Naive thymus-derived CD8-positive, alpha-beta T cell (primary cell): ENCODE measurements around the gene EFCC1. TPM values are rescaled to one million over a fixed set of nuclear protein-coding genes. Genes with fewer than 3 reads are reported as not detected.

Source experiments
- ATAC-seq, 2 donors: fragments of 150-1000 bp; cut with Tn5 transposase in 1 of 2; sonication (Bioruptor Pico), chemical (Tn5 transposase) in 1 of 2; 1 replicate in 1 of 2; 2 replicates in 1 of 2; pipeline ENCODE4 v1.10.0; 2021; ENCODE audit warnings: mild to moderate bottlenecking in 2 of 2, moderate library complexity in 2 of 2
- POLR2A ChIA-PET: fragments of 350-600 bp; sonication (Branson Sonifier 250); formaldehyde crosslinking; loops from one replicate; lab custom pipeline; 2021; ENCODE audit warnings: antibody characterized with exemption; lab: Charles Lee
- DNase-seq, 10 donors: peaks; one replicate each; pipeline versions ENCODE4 v3.0.0 to v3.0.0-alpha.2; 2020 to 2022
- H3K27ac Mint-ChIP-seq, 10 donors: one replicate each; pipeline ENCODE4 v1.8.0; 2020 to 2022; ENCODE audit warnings: mild to moderate bottlenecking in 10 of 10, mixed read lengths in 10 of 10, moderate library complexity in 4 of 10, inconsistent platforms in 1 of 10
- H3K27me3 Mint-ChIP-seq, 5 donors: one replicate each; pipeline ENCODE4 v1.8.0; 2021 to 2022; ENCODE audit warnings: mixed read lengths in 5 of 5
- H3K36me3 Mint-ChIP-seq, 3 donors: one replicate each; pipeline ENCODE4 v1.8.0; 2020 to 2022; ENCODE audit warnings: mixed read lengths in 3 of 3, mild to moderate bottlenecking in 2 of 3, inconsistent platforms in 1 of 3
- H3K4me1 Mint-ChIP-seq, 4 donors: one replicate each; pipeline ENCODE4 v1.8.0; 2021 to 2022; ENCODE audit warnings: mixed read lengths in 4 of 4
- H3K4me3 Mint-ChIP-seq, 10 donors: one replicate each; pipeline ENCODE4 v1.8.0; 2020 to 2022; ENCODE audit warnings: mild to moderate bottlenecking in 10 of 10, mixed read lengths in 10 of 10, moderate library complexity in 6 of 10, inconsistent platforms in 1 of 10
- H3K9me3 Mint-ChIP-seq, 9 donors: one replicate each; pipeline ENCODE4 v1.8.0; 2020 to 2022; ENCODE audit warnings: mixed read lengths in 9 of 9, mild to moderate bottlenecking in 3 of 9, inconsistent platforms in 1 of 9, moderate library complexity in 1 of 9
- polyA plus RNA-seq, 3 donors: library from polyadenylated mRNA; unstranded; fragments of 300-500 nt; fragmentation: Illumina TruSeq; gene quantifications; one replicate each; pipeline ENCODE4 v1.2.3, GENCODE V29; 2021
- total RNA-seq, 8 experiments: library from RNA in 2 of 8; stranded (reverse) in 2 of 8; gene quantifications; one replicate each; pipeline ENCODE4 v1.2.3 and lab custom pipeline; 2021 to 2026

EFCC1 gene
- under 1 TPM; 0.52 to 0.69 TPM for total RNA-seq
- polyA plus RNA-seq, result under 1 TPM; 0.21 to 0.47 (median 0.32) TPM
- total RNA-seq (lab: John Stamatoyannopoulos, UW), result 0 to 1.00 (median 0.59) reads per million in 6 experiments

GRCh38 chr3:129001101-129001805 lies at the start of gene EFCC1:
TSS of gene EFCC1 (plus strand) at chr3:129001304. CDS start at chr3:129001629, 325 bp downstream.
- H3K27ac Mint-ChIP-seq, result peak within 1 kb of the TSS in 7 of 10 donors; percentile 37 to 80 (median 60)
- POLR2A ChIA-PET, result interaction anchor here (1.5 to 16.3 kb wide), 4 partner anchors 8 to 118 kb away, joined by 11 to 257 read pairs (median 22); partner anchors contain the start of gene CFAP92
- H3K4me3 Mint-ChIP-seq, result peak within 1 kb of the TSS; percentile 70 to 91 (median 78)
- peaks cover 8 to 27% (median 17%) of the 10 kb centered on the region in 5 donors for H3K27me3 Mint-ChIP-seq
- DNase-seq, result peak in 1 of 10 donors; percentile 64
- peaks cover 24 to 61% (median 56%) of the 10 kb centered on the region in 4 donors for H3K4me1 Mint-ChIP-seq
- H3K36me3 Mint-ChIP-seq, result no peaks in the 10 kb centered on the region
- no peaks in the 10 kb centered on the region for H3K9me3 Mint-ChIP-seq
- peak; percentile 26 to 37 for ATAC-seq

- Mint-ChIP-seq H3K4me3 (no peak overlapping the region), H3K27me3 (no peaks in the 10 kb centered on the region), H3K36me3 (peaks cover 0 to 3% (median 0%) of the 10 kb centered on the region in 3 donors), H3K9me3 (peaks cover 0 to 6% (median 0%) of the 10 kb centered on the region in 9 donors), H3K4me1 (peaks cover 0 to 3% (median 0%) of the 10 kb centered on the region in 4 donors), H3K27ac (no peak overlapping the region)
- DNase-seq (no peak), ATAC-seq (no peak)
- POLR2A ChIA-PET, result no interaction called here
Measured at GRCh38 chr3:128956440-128956839, 44.7 kb upstream of the EFCC1 start.

- no peak overlapping the region for H3K4me3 Mint-ChIP-seq
- DNase-seq, result no peak
- H3K27ac Mint-ChIP-seq, result no peak overlapping the region
- no peaks in the 10 kb centered on the region for H3K27me3 Mint-ChIP-seq
- no peaks in the 10 kb centered on the region for H3K36me3 Mint-ChIP-seq
- no peaks in the 10 kb centered on the region for H3K9me3 Mint-ChIP-seq
- POLR2A ChIA-PET, result no interaction called here
- ATAC-seq, result no peak
- peaks cover 1 to 6% (median 5%) of the 10 kb centered on the region in 4 donors for H3K4me1 Mint-ChIP-seq
Measured at GRCh38 chr3:128965280-128965679, 35.8 kb upstream of the EFCC1 start.

- Mint-ChIP-seq H3K4me1 (peaks cover 0 to 10% (median 6%) of the 10 kb centered on the region in 4 donors), H3K27me3 (no peaks in the 10 kb centered on the region), H3K9me3 (no peaks in the 10 kb centered on the region), H3K36me3 (no peaks in the 10 kb centered on the region), H3K4me3 (no peak overlapping the region), H3K27ac (no peak overlapping the region)
- POLR2A ChIA-PET, result no interaction called here
- DNase-seq (no peak), ATAC-seq (no peak)
Measured at GRCh38 chr3:128965818-128966217, 35.3 kb upstream of the EFCC1 start.

GRCh38 chr3:128967748-128968355 lies 33.3 kb upstream of the EFCC1 start:
- Mint-ChIP-seq H3K9me3 (no peaks in the 10 kb centered on the region), H3K27ac (no peak overlapping the region), H3K36me3 (no peaks in the 10 kb centered on the region), H3K27me3 (no peaks in the 10 kb centered on the region), H3K4me1 (peaks cover 0 to 10% (median 6%) of the 10 kb centered on the region in 4 donors), H3K4me3 (no peak overlapping the region)
- DNase-seq, result no peak
- POLR2A ChIA-PET, result no interaction called here
- ATAC-seq, result no peak

GRCh38 chr3:128969993-128970739 lies 30.9 kb upstream of the EFCC1 start:
- ATAC-seq (peak; percentile 74 to 80), DNase-seq (peak; percentile 47 to 79 (median 66))
- H3K9me3 Mint-ChIP-seq, result no peaks in the 10 kb centered on the region
- H3K27ac Mint-ChIP-seq, result peak overlapping the region in 3 of 10 donors; percentile 7 to 61 (median 32)
- no peaks in the 10 kb centered on the region for H3K27me3 Mint-ChIP-seq
- H3K36me3 Mint-ChIP-seq, result no peaks in the 10 kb centered on the region
- peaks cover 0 to 20% (median 6%) of the 10 kb centered on the region in 4 donors for H3K4me1 Mint-ChIP-seq
- H3K4me3 Mint-ChIP-seq, result no peak overlapping the region
- POLR2A ChIA-PET, result interaction anchor here (0.5 to 3.0 kb wide), 21 partner anchors 24 to 346 kb away, joined by 3 to 25 read pairs (median 4); partner anchors contain the start of genes ACAD9, CFAP92, CNBP and COPG1

GRCh38 chr3:128970740-128971047 lies 30.4 kb upstream of the EFCC1 start:
- Mint-ChIP-seq H3K4me3 (no peak overlapping the region), H3K27me3 (peaks cover 0 to 2% (median 0%) of the 10 kb centered on the region in 5 donors), H3K4me1 (peaks cover 0 to 20% (median 6%) of the 10 kb centered on the region in 4 donors), H3K9me3 (no peaks in the 10 kb centered on the region), H3K36me3 (no peaks in the 10 kb centered on the region), H3K27ac (peak overlapping the region in 1 of 10 donors; percentile 7)
- POLR2A ChIA-PET, result interaction anchor here (0.7 to 3.0 kb wide), 16 partner anchors 24 to 345 kb away, joined by 3 to 25 read pairs (median 6); partner anchors contain the start of genes ACAD9, CFAP92, CNBP and RAB43
- ATAC-seq (no peak), DNase-seq (no peak)

GRCh38 chr3:128971421-128972100 lies 29.5 kb upstream of the EFCC1 start:
- Mint-ChIP-seq H3K4me3 (no peak overlapping the region), H3K4me1 (peaks cover 0 to 20% (median 6%) of the 10 kb centered on the region in 4 donors), H3K36me3 (no peaks in the 10 kb centered on the region), H3K27me3 (peaks cover 0 to 2% (median 0%) of the 10 kb centered on the region in 5 donors), H3K27ac (no peak overlapping the region), H3K9me3 (no peaks in the 10 kb centered on the region)
- POLR2A ChIA-PET, result interaction anchor here (1.2 to 3.0 kb wide), 8 partner anchors 23 to 345 kb away, joined by 4 to 25 read pairs (median 8); partner anchors contain the start of genes CFAP92, CNBP and RAB43
- ATAC-seq, result no peak
- DNase-seq, result no peak

- ATAC-seq (no peak), DNase-seq (no peak)
- H3K4me1 Mint-ChIP-seq, result peaks cover 0 to 20% (median 6%) of the 10 kb centered on the region in 4 donors
- H3K4me3 Mint-ChIP-seq, result no peak overlapping the region
- H3K9me3 Mint-ChIP-seq, result no peaks in the 10 kb centered on the region
- H3K27me3 Mint-ChIP-seq, result peaks cover 0 to 2% (median 0%) of the 10 kb centered on the region in 5 donors
- H3K36me3 Mint-ChIP-seq, result no peaks in the 10 kb centered on the region
- POLR2A ChIA-PET, result interaction anchor here (1.4 kb wide), 1 partner anchor 42 kb away, joined by 5 read pairs; no protein-coding TSS in a partner anchor
- H3K27ac Mint-ChIP-seq, result peak overlapping the region in 1 of 10 donors; percentile 0
Measured at GRCh38 chr3:128973988-128974564, 27.0 kb upstream of the EFCC1 start.

GRCh38 chr3:128975276-128975675 lies 25.8 kb upstream of the EFCC1 start:
- H3K9me3 Mint-ChIP-seq, result no peaks in the 10 kb centered on the region
- no peaks in the 10 kb centered on the region for H3K36me3 Mint-ChIP-seq
- ATAC-seq (no peak), DNase-seq (no peak)
- peaks cover 0 to 2% (median 0%) of the 10 kb centered on the region in 5 donors for H3K27me3 Mint-ChIP-seq
- H3K4me1 Mint-ChIP-seq, result peaks cover 0 to 16% (median under 1%) of the 10 kb centered on the region in 4 donors
- H3K4me3 Mint-ChIP-seq, result no peak overlapping the region
- peak overlapping the region in 2 of 10 donors; percentile 24 to 54 for H3K27ac Mint-ChIP-seq
- POLR2A ChIA-PET, result interaction anchor here (1.4 kb wide), 1 partner anchor 41 kb away, joined by 5 read pairs; no protein-coding TSS in a partner anchor

- Mint-ChIP-seq H3K9me3 (no peaks in the 10 kb centered on the region), H3K4me3 (no peak overlapping the region), H3K27ac (peak overlapping the region in 4 of 10 donors; percentile 23 to 63 (median 45)), H3K27me3 (no peaks in the 10 kb centered on the region), H3K4me1 (peaks cover 0 to 3% (median 1%) of the 10 kb centered on the region in 4 donors), H3K36me3 (no peaks in the 10 kb centered on the region)
- ATAC-seq, result no peak
- no peak for DNase-seq
- POLR2A ChIA-PET, result no interaction called here
Measured at GRCh38 chr3:128983293-128984069, 17.6 kb upstream of the EFCC1 start.
